GM21825 (cell line): ENCODE data around the gene RNF2.
"Not testable (repeated sequence)": the region's sequence is repeated elsewhere in the genome, so short reads cannot be mapped to it uniquely, and the experiment has no call there.

Experiments used
- ATAC-seq: cut with Tn5 transposase; IDR thresholded peaks from one replicate; pipeline ENCODE4 v1.9.1; 2021; ENCODE audit warnings: mild to moderate bottlenecking, moderate library complexity; ENCODE audit not compliant: unreplicated experiment

Gene RNF2

GRCh38 chr1:185044981-185045813, at the start of gene RNF2:
Gene RNF2 (plus strand): TSS chr1:185045558. CDS start chr1:185087554, 41,996 bp downstream.
- ATAC-seq, result peak; percentile 91

GRCh38 chr1:184999974-185000373, 45.4 kb upstream of the RNF2 start:
- not testable (repeated sequence) for ATAC-seq

- ATAC-seq, result not testable (repeated sequence)
These were observed 44.0 kb upstream of the RNF2 start for GRCh38 chr1:185001312-185001880.

GRCh38 chr1:185008838-185009237, 36.5 kb upstream of the RNF2 start:
- no peak for ATAC-seq

- no peak for ATAC-seq
These were observed 35.0 kb upstream of the RNF2 start for GRCh38 chr1:185010361-185010760.

GRCh38 chr1:185014941-185015340, 30.4 kb upstream of the RNF2 start:
- ATAC-seq, result no peak

GRCh38 chr1:185015631-185016030, 29.7 kb upstream of the RNF2 start:
- no peak for ATAC-seq

- no peak for ATAC-seq
These were observed 28.5 kb upstream of the RNF2 start for GRCh38 chr1:185016880-185017279.

GRCh38 chr1:185017338-185017737, 28.0 kb upstream of the RNF2 start:
- no peak for ATAC-seq

GRCh38 chr1:185017966-185018365, 27.4 kb upstream of the RNF2 start:
- no peak for ATAC-seq

GRCh38 chr1:185027252-185027882, 18.0 kb upstream of the RNF2 start:
- no peak for ATAC-seq

- ATAC-seq, result no peak
These were observed 11.7 kb upstream of the RNF2 start for GRCh38 chr1:185033686-185034085.

GRCh38 chr1:185035258-185035657, 10.1 kb upstream of the RNF2 start:
- no peak for ATAC-seq

GRCh38 chr1:185038813-185039376, 6.5 kb upstream of the RNF2 start:
- no peak for ATAC-seq

- no peak for ATAC-seq
These were observed 5.5 kb upstream of the RNF2 start for GRCh38 chr1:185039726-185040407.

- ATAC-seq, result no peak
These were observed 5.0 kb upstream of the RNF2 start for GRCh38 chr1:185040408-185040735.

- no peak for ATAC-seq
These were observed 3.6 kb upstream of the RNF2 start for GRCh38 chr1:185041742-185042141.

GRCh38 chr1:185042737-185043136, 2.6 kb upstream of the RNF2 start:
- no peak for ATAC-seq

- no peak for ATAC-seq
These were observed 971 bp upstream of the RNF2 start for GRCh38 chr1:185044387-185044786.

GRCh38 chr1:185045814-185046492, 595 bp downstream of the RNF2 start:
- peak; percentile 36 for ATAC-seq

GRCh38 chr1:185046668-185047067, 1.3 kb downstream of the RNF2 start:
- ATAC-seq, result no peak
